Fibroblast of lung (primary cell): ENCODE data around the gene PTPRM.

Experiments used
- CTCF ChIP-seq, 2 donors: IDR thresholded peaks in 1 of 2; conservative IDR thresholded peaks in 1 of 2; 1 replicate in 1 of 2; 2 replicates in 1 of 2; pipeline ENCODE4 v1.5.1; 2011 to 2012; ENCODE audit warnings: low read length in 2 of 2, control low read depth in 1 of 2, inconsistent platforms in 1 of 2, low read depth in 1 of 2, mild to moderate bottlenecking in 1 of 2
- EZH2 ChIP-seq: IDR thresholded peaks from 2 replicates; pipeline ENCODE4 v1.5.1; 2012; ENCODE audit warnings: low read length, control low read depth, mild to moderate bottlenecking; ENCODE audit errors: missing control alignments

- TF ChIP-seq CTCF (conservative IDR thresholded peaks at IDR 0.05 in 1 of 2, IDR thresholded peaks at IDR 0.05 in 1 of 2; ENCODE audit: low read depth in 1 of 2, low read length in 2 of 2) (no peak), EZH2 (no peak)
Observed at GRCh38 chr18:7562491-7562890, 4.6 kb upstream of the PTPRM start.
